HUES48 (cell line): ENCODE measurements around the gene TRIM10.

Experiments
- H3K27ac ChIP-seq: one replicate; pipeline ENCODE4 v1.7.0; 2013; ENCODE audit warnings: low read depth, low read length, inconsistent platforms
- H3K27me3 ChIP-seq: 2 replicates; pipeline ENCODE4 v1.6.1; 2013; ENCODE audit warnings: mild to moderate bottlenecking, low read length; ENCODE audit not compliant: control insufficient read depth, insufficient read depth
- H3K36me3 ChIP-seq: 2 replicates; pipeline ENCODE4 v1.6.1; 2013; ENCODE audit warnings: low read length; ENCODE audit not compliant: control insufficient read depth, insufficient read depth
- H3K4me1 ChIP-seq: 2 replicates; pipeline ENCODE4 v1.6.1; 2013; ENCODE audit warnings: mild to moderate bottlenecking, low read length; ENCODE audit not compliant: control insufficient read depth, insufficient read depth
- H3K4me3 ChIP-seq: 2 replicates; pipeline ENCODE4 v1.5.1; 2013; ENCODE audit warnings: mild to moderate bottlenecking, low read depth, low read length
- H3K9ac ChIP-seq: 2 replicates; pipeline ENCODE4 v1.6.1; 2013; ENCODE audit warnings: mild to moderate bottlenecking, low read depth, low read length, moderate library complexity
- H3K9me3 ChIP-seq: 2 replicates; pipeline ENCODE4 v1.6.1; 2013; ENCODE audit warnings: low read length; ENCODE audit not compliant: control insufficient read depth, insufficient read depth

Gene TRIM10

DNA sequence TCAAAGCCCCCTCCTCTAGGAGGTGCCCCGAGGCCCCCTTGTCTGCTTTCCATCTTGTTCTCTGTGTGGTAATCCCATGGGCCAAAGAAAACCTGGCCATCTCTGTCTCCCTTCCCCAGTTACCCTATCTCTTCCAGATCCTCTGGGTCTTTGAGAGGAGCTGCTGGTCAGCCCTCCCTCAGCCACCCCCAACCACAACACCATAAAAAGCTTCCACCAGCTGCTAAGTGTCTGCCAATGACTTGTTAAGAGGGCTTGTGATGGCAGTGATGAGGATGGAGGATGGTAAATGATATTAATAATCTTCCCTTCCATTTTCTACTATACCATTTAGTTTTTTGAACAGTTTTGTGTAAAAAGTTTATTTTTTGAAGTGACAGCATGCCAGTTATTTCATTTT is 34.9 kb upstream of the TRIM10 start:
- H3K36me3 ChIP-seq: peaks cover 68% of the 10 kb centered on the region
- H3K4me1 ChIP-seq: peaks cover 7% of the 10 kb centered on the region; the same call in 1 of the 2 replicates
- no peak overlapping the region for H3K4me3 ChIP-seq
- H3K27me3 ChIP-seq: no peaks in the 10 kb centered on the region
- H3K9ac ChIP-seq: no peak overlapping the region
- H3K27ac ChIP-seq: no peak overlapping the region
- H3K9me3 ChIP-seq: no peaks in the 10 kb centered on the region

- Histone ChIP-seq H3K4me3 (no peak overlapping the region), H3K27ac (no peak overlapping the region), H3K36me3 (peaks cover 67% of the 10 kb centered on the region), H3K9me3 (no peaks in the 10 kb centered on the region), H3K4me1 (no peaks in the 10 kb centered on the region), H3K9ac (no peak overlapping the region), H3K27me3 (no peaks in the 10 kb centered on the region)
These were observed 34.0 kb upstream of the TRIM10 start for GRCh38 chr6:30194797-30195690.

GRCh38 chr6:30192076-30192475 is 31.1 kb upstream of the TRIM10 start:
- Histone ChIP-seq H3K27me3 (no peaks in the 10 kb centered on the region), H3K9me3 (no peaks in the 10 kb centered on the region), H3K9ac (no peak overlapping the region), H3K36me3 (peaks cover 65% of the 10 kb centered on the region), H3K27ac (no peak overlapping the region), H3K4me3 (no peak overlapping the region), H3K4me1 (no peaks in the 10 kb centered on the region)

- H3K27me3 ChIP-seq: no peaks in the 10 kb centered on the region
- H3K4me1 ChIP-seq: no peaks in the 10 kb centered on the region
- no peak overlapping the region for H3K27ac ChIP-seq
- H3K9ac ChIP-seq: no peak overlapping the region
- no peaks in the 10 kb centered on the region for H3K9me3 ChIP-seq
- no peak overlapping the region for H3K4me3 ChIP-seq
- H3K36me3 ChIP-seq: peaks cover 56% of the 10 kb centered on the region
These were observed 27.5 kb upstream of the TRIM10 start for GRCh38 chr6:30188541-30188940.

GRCh38 chr6:30185846-30186484 is 25.0 kb upstream of the TRIM10 start:
- Histone ChIP-seq H3K27me3 (no peaks in the 10 kb centered on the region), H3K4me3 (no peak overlapping the region), H3K27ac (no peak overlapping the region), H3K4me1 (no peaks in the 10 kb centered on the region), H3K9ac (no peak overlapping the region), H3K36me3 (peaks cover 54% of the 10 kb centered on the region), H3K9me3 (no peaks in the 10 kb centered on the region)

DNA sequence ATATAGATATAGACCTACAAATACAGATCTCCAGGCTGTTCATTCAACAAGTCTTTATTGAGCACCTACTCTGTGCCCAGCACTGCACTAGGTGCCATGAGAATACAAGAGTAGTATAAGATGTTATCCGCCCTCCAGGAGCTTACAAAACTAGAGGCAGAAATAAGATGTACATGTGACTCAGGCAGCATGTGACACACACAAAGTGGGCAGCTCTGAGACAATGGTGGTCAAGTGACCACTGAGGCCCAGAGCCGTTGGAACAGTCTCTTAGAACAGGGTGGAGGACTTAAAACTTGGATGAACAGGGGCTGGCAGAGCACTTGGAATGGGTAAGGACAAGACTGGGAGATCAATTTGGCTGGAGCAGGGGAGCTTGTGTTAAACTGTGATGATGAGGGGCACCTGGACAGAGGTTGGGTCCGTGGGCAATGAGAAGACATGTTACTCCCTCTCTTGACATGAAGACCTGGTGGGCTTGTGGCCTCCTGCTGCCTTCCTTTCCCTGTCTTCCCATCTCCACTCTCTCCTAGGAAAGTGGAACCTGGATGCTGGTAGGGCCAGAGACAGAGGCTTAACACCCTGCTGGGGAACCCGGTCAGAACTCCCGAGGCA is 23.5 kb upstream of the TRIM10 start:
- Histone ChIP-seq H3K36me3 (peaks cover 40% of the 10 kb centered on the region), H3K4me3 (no peak overlapping the region), H3K27me3 (no peaks in the 10 kb centered on the region), H3K9me3 (peaks cover 4% of the 10 kb centered on the region; the same call in 1 of the 2 replicates), H3K9ac (no peak overlapping the region), H3K27ac (no peak overlapping the region), H3K4me1 (no peaks in the 10 kb centered on the region)

GRCh38 chr6:30180145-30180544 is 19.1 kb upstream of the TRIM10 start:
- peaks cover 2% of the 10 kb centered on the region; the same call in 1 of the 2 replicates for H3K4me1 ChIP-seq
- H3K4me3 ChIP-seq: no peak overlapping the region
- H3K27me3 ChIP-seq: peaks cover 3% of the 10 kb centered on the region; the same call in 1 of the 2 replicates
- no peak overlapping the region for H3K9ac ChIP-seq
- H3K9me3 ChIP-seq: peaks cover 4% of the 10 kb centered on the region; the same call in 1 of the 2 replicates
- no peak overlapping the region for H3K27ac ChIP-seq
- H3K36me3 ChIP-seq: peaks cover 3% of the 10 kb centered on the region; the same call in 1 of the 2 replicates

- Histone ChIP-seq H3K27ac (no peak overlapping the region), H3K9me3 (peaks cover 4% of the 10 kb centered on the region; the same call in 1 of the 2 replicates), H3K36me3 (no peaks in the 10 kb centered on the region), H3K9ac (no peak overlapping the region), H3K4me3 (no peak overlapping the region), H3K4me1 (peaks cover 3% of the 10 kb centered on the region; the same call in 1 of the 2 replicates), H3K27me3 (peaks cover 12% of the 10 kb centered on the region)
These were observed 17.8 kb upstream of the TRIM10 start for GRCh38 chr6:30178837-30179236.

GRCh38 chr6:30175765-30176164 is 14.8 kb upstream of the TRIM10 start:
- Histone ChIP-seq H3K27me3 (peaks cover 42% of the 10 kb centered on the region), H3K27ac (no peak overlapping the region), H3K9me3 (peaks cover 4% of the 10 kb centered on the region; the same call in 1 of the 2 replicates), H3K36me3 (no peaks in the 10 kb centered on the region), H3K4me1 (peaks cover 8% of the 10 kb centered on the region), H3K9ac (no peak overlapping the region), H3K4me3 (no peak overlapping the region)

DNA sequence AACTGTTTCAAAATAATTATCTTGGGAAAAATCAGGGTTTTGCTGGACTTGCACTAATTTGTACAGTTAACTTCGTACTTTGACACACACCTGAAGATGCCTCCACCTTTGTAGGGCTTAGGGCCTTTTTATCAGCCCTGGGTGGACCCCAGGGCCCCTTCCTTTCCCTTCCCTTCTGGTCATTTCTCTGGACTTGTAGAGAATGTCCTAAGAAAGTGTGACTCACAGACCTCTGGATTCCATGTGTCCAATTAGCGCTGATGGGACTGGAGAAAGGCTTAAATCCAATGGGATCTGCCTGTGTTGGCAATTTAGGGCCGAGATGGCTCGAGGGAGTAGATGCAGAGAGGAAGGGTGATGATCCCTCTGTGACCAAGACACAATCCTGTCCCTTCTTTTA is 11.7 kb upstream of the TRIM10 start:
- H3K27ac ChIP-seq: no peak overlapping the region
- H3K9me3 ChIP-seq: no peaks in the 10 kb centered on the region
- H3K9ac ChIP-seq: no peak overlapping the region
- peaks cover 8% of the 10 kb centered on the region for H3K4me1 ChIP-seq
- no peaks in the 10 kb centered on the region for H3K36me3 ChIP-seq
- H3K27me3 ChIP-seq: peaks cover 59% of the 10 kb centered on the region
- peak overlapping the region; percentile 58; the same call in 1 of the 2 replicates for H3K4me3 ChIP-seq
